Measurements from ENCODE around the gene SIL1.

The SIL1 gene

DNA sequence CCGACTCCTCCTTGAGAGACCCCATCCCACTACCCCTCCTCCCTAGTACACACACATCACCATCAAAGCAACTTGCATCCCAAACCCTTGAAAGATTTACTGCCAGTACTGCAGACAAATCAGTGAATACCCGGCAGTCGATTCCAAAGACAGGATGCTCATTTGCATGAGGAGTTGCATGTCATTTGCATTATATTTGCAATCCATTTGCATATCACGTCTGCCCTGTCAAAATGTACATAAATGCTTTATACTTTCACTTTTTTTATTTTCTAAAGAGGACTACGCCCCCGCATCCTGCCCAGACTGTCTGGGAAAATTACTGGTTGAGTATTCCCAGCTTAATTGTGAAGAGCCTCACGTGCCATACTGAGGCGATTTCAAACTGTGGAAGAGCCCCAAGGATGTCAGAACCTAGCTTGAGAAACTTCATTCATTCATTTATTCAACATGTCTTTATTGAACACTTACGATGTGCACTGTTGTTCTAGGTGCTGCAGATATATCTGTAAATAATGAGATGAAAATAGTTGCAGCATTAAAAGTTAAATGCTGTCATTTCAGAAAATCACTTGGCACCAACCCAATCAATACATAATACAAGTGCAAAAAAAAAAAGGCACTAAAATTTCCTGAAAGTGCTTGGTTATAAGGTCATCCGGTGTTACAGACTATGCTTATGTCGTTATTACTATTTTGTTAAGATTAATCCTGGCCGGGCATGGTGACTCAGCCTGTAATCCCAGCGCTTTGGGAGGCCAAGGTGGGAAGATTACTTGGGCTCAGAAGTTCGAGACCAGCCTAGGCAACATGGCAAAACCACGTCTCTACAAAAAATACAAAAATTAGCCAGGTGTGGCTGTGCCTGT lies 17.2 kb upstream of the SIL1 start:
- Histone ChIP-seq H3K4me1 (ENCODE audit: insufficient read depth, low read length) (peaks cover 5% of the 10 kb centered on the region), H3K27me3 (ENCODE audit: insufficient read depth, low read length) (no peaks in the 10 kb centered on the region), H3K9me3 (ENCODE audit: low read length) (no peaks in the 10 kb centered on the region), H2AFZ (ENCODE audit: low read depth, low read length) (no peak overlapping the region), H3K4me3 (ENCODE audit: low read length) (no peak overlapping the region), H3K36me3 (ENCODE audit: insufficient read depth, low read length) (no peaks in the 10 kb centered on the region)

DNA sequence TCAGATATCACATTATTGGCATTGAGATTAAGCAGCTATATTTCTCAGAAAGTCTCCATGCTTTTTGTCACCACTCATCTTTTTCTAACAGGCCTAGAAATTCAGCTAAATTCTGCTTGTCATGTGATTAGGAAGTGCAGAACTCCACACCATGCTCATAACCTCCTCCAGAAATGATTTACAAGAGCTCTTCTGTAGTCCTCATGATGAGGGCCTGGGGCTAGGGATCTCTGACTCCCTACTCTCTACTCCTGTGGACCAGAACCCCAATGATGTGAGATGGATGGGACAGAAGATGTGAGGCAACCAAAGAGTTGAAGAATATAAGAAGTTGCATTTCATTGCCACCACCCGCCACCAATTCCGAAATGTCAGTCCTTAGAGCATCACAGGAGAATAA lies 16.5 kb upstream of the SIL1 start:
- H3K36me3 ChIP-seq (ENCODE audit: insufficient read depth, low read length) = no peaks in the 10 kb centered on the region
- no peaks in the 10 kb centered on the region for H3K27me3 ChIP-seq (ENCODE audit: insufficient read depth, low read length)
- H2AFZ ChIP-seq (ENCODE audit: low read depth, low read length) = no peak overlapping the region
- no peak overlapping the region for H3K4me3 ChIP-seq (ENCODE audit: low read length)
- H3K9me3 ChIP-seq (ENCODE audit: low read length) = no peaks in the 10 kb centered on the region
- H3K4me1 ChIP-seq (ENCODE audit: insufficient read depth, low read length) = peaks cover 5% of the 10 kb centered on the region

DNA sequence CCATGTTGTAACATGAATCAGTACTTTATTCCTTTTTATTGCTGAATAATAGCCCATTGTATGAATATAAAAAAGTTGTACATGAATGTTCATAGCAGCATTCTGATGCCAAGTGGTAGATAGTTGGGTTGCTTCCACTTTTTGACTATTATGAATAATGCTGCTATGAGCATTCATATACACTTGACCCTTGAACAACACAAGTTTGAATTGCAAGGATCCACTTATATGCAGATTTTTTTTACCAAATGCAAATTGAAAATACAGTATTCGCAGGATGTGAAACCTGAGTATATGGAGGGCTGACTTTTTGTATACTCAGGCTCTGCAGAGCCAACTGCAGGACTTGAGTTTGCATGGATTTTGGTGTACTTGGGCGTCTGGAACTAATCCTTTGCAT lies 14.7 kb upstream of the SIL1 start:
- no peaks in the 10 kb centered on the region for H3K27me3 ChIP-seq (ENCODE audit: insufficient read depth, low read length)
- H3K4me1 ChIP-seq (ENCODE audit: insufficient read depth, low read length) = peaks cover 5% of the 10 kb centered on the region
- H3K4me3 ChIP-seq (ENCODE audit: low read length) = no peak overlapping the region
- no peaks in the 10 kb centered on the region for H3K9me3 ChIP-seq (ENCODE audit: low read length)
- H2AFZ ChIP-seq (ENCODE audit: low read depth, low read length) = no peak overlapping the region
- no peaks in the 10 kb centered on the region for H3K36me3 ChIP-seq (ENCODE audit: insufficient read depth, low read length)

DNA sequence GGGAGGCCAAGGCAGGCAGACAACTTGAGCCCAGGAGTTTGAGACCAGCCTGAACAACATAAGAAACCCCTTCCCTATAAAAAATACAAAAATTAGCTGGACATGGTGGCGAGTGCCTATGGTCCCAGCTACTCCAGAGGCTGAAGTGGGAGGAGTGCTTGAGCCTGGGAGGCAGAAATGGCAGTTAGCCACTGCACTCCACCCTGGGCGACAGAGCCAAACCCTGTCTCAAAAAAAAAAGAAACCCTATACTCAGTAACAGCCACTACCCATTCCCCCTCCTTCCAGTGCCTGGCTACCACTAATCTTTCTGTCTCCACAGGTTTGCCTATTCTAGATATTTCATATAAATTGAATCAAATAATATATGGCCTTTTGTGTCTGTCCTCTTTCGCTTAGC lies 14.3 kb upstream of the SIL1 start:
- Histone ChIP-seq H3K27me3 (ENCODE audit: insufficient read depth, low read length) (no peaks in the 10 kb centered on the region), H3K9me3 (ENCODE audit: low read length) (no peaks in the 10 kb centered on the region), H3K4me1 (ENCODE audit: insufficient read depth, low read length) (peaks cover 5% of the 10 kb centered on the region), H2AFZ (ENCODE audit: low read depth, low read length) (no peak overlapping the region), H3K36me3 (ENCODE audit: insufficient read depth, low read length) (no peaks in the 10 kb centered on the region), H3K4me3 (ENCODE audit: low read length) (no peak overlapping the region)

DNA sequence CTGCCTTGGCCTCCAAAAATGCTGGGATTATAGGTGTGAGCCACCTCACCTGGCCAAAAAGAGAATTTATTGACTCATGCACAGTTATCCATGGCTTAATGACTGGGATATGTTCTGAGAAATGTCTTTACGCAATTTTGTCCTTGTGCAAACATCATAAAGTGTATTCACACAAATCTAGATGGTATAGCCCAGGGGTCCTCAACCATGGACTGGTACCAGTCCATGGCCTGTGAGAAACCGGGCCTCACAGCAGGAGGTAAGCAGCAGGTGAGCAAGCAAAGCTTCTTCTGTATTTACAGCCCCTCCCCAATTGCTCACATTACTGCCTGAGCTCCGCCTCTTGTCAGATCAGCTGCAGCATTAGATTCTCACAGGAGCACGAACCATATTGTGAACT lies 12.4 kb upstream of the SIL1 start:
- peaks cover 5% of the 10 kb centered on the region for H3K4me1 ChIP-seq (ENCODE audit: insufficient read depth, low read length)
- H3K36me3 ChIP-seq (ENCODE audit: insufficient read depth, low read length) = no peaks in the 10 kb centered on the region
- no peaks in the 10 kb centered on the region for H3K9me3 ChIP-seq (ENCODE audit: low read length)
- H2AFZ ChIP-seq (ENCODE audit: low read depth, low read length) = no peak overlapping the region
- H3K27me3 ChIP-seq (ENCODE audit: insufficient read depth, low read length) = peaks cover 3% of the 10 kb centered on the region
- H3K4me3 ChIP-seq (ENCODE audit: low read length) = no peak overlapping the region

DNA sequence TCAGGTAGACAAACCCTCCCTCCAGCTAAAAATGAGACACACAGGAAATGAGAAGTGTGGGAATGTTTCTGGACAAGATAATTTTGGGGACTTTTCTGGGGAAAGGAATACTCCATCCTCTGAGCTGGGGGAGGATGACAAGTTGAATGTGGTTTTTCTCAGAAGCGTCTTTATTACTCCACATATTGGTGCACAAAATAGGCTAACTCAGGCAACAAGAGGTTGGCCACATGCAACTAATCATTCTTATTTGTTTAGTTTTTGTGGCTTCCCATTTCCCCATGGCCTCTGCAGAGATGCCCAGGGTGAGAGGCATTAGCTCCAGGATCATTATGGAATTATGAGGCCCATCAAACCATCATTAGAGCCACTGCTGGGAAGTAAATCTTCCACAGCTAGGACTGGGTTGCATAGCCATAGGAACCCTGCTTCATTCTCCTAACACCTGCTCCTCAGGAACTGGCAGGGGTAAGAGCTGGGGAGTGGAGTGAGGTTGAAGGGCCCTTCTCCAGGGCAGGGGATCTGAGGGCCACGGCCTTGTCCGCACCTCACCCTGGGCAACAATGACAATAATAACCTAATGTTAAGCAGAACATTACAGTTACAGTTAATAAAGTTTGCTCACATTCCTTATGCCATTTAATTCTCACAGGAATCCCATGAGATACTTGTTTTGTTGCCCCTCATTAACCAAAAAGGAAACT lies 9.3 kb upstream of the SIL1 start:
- no peaks in the 10 kb centered on the region for H3K36me3 ChIP-seq (ENCODE audit: insufficient read depth, low read length)
- no peak overlapping the region for H3K4me3 ChIP-seq (ENCODE audit: low read length)
- no peaks in the 10 kb centered on the region for H3K4me1 ChIP-seq (ENCODE audit: insufficient read depth, low read length)
- H3K27me3 ChIP-seq (ENCODE audit: insufficient read depth, low read length) = peaks cover 3% of the 10 kb centered on the region
- no peak overlapping the region for H2AFZ ChIP-seq (ENCODE audit: low read depth, low read length)
- no peaks in the 10 kb centered on the region for H3K9me3 ChIP-seq (ENCODE audit: low read length)

DNA sequence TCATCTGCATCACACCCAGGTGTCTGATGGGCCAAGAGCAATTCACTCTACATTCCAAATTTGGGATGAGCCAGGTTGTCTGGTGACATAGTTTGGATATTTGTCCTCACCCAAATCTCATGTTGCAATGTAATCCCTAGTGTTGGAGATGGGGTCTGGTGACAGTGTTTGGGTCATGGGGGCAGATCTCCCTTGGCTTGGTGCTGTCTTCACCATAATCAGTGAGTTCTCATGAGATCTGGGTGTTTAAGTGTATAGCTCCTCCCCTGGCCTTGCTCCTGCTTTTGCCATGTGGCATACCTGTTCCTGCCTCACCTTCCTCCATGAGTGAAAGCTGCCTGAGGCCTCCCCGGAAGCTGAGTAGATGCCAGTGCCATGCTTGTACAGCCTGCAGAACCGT lies 7.4 kb upstream of the SIL1 start:
- H3K4me3 ChIP-seq (ENCODE audit: low read length) = no peak overlapping the region
- no peaks in the 10 kb centered on the region for H3K4me1 ChIP-seq (ENCODE audit: insufficient read depth, low read length)
- H2AFZ ChIP-seq (ENCODE audit: low read depth, low read length) = no peak overlapping the region
- no peaks in the 10 kb centered on the region for H3K36me3 ChIP-seq (ENCODE audit: insufficient read depth, low read length)
- peaks cover 3% of the 10 kb centered on the region for H3K27me3 ChIP-seq (ENCODE audit: insufficient read depth, low read length)
- no peaks in the 10 kb centered on the region for H3K9me3 ChIP-seq (ENCODE audit: low read length)

DNA sequence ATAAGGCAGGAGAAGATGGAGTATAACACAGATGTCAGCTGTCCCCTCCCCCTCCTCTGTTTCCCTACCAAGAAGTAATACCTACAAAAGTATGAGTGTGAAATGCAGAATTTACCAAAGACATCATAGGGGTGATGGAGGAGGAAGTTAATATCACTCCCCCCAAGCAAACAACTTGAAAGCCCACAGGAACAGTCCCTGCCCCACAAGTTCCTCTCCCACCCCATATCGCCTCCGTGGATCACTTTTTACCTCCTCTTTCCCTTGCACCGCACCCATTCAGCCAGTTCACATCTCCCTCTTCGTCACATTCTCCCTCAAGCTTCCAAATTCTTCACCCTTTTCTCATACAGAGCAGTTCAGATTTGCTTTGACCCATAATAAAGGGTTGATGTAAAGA lies 7.0 kb upstream of the SIL1 start:
- no peaks in the 10 kb centered on the region for H3K36me3 ChIP-seq (ENCODE audit: insufficient read depth, low read length)
- no peaks in the 10 kb centered on the region for H3K4me1 ChIP-seq (ENCODE audit: insufficient read depth, low read length)
- H3K27me3 ChIP-seq (ENCODE audit: insufficient read depth, low read length) = peaks cover 3% of the 10 kb centered on the region
- H3K9me3 ChIP-seq (ENCODE audit: low read length) = no peaks in the 10 kb centered on the region
- no peak overlapping the region for H3K4me3 ChIP-seq (ENCODE audit: low read length)
- H2AFZ ChIP-seq (ENCODE audit: low read depth, low read length) = no peak overlapping the region

DNA sequence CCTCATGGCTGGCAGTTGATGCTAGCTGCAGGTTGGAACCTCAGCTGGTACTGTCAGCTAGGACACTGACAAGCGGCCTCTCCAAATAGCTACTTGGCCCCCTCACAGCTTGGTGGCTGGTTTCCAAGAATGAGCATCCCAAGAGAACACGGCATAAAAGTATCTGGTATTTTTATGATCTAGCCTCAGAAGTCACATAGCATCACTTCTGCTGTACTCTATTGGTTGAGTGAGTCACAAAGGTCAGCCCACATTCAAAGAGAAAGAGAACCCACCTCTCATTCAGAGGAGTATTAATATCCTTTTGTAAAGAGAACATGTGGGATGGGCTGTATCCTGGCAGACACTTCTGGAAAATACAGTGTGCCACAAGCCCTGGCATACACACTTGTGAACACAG lies 6.0 kb upstream of the SIL1 start:
- Histone ChIP-seq H3K4me3 (ENCODE audit: low read length) (no peak overlapping the region), H3K4me1 (ENCODE audit: insufficient read depth, low read length) (no peaks in the 10 kb centered on the region), H3K27me3 (ENCODE audit: insufficient read depth, low read length) (peaks cover 3% of the 10 kb centered on the region), H2AFZ (ENCODE audit: low read depth, low read length) (no peak overlapping the region), H3K9me3 (ENCODE audit: low read length) (no peaks in the 10 kb centered on the region), H3K36me3 (ENCODE audit: insufficient read depth, low read length) (no peaks in the 10 kb centered on the region)

DNA sequence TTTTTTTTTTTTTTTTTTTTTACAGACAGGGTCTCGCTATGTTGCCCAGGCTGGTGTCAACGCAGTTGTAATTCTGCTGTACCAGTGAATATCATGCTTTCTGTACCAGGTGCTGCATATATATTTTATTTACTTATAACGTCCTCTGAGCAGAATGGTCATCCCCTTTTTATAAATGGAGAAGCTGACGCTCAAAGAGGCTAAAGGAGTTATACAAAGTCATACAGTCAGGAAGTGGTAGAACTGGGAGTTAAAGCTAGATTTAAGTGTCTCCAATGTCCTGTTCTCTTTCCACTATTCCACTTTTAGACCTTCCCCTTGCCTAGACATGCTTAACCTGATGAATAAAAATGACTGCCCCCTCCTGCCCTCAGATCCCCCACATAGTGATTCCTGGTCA lies 1.2 kb upstream of the SIL1 start:
- Histone ChIP-seq H3K27me3 (ENCODE audit: insufficient read depth, low read length) (no peaks in the 10 kb centered on the region), H3K36me3 (ENCODE audit: insufficient read depth, low read length) (peaks cover 5% of the 10 kb centered on the region), H3K9me3 (ENCODE audit: low read length) (no peaks in the 10 kb centered on the region), H2AFZ (ENCODE audit: low read depth, low read length) (no peak overlapping the region), H3K4me1 (ENCODE audit: insufficient read depth, low read length) (peaks cover 10% of the 10 kb centered on the region), H3K4me3 (ENCODE audit: low read length) (no peak overlapping the region)

DNA sequence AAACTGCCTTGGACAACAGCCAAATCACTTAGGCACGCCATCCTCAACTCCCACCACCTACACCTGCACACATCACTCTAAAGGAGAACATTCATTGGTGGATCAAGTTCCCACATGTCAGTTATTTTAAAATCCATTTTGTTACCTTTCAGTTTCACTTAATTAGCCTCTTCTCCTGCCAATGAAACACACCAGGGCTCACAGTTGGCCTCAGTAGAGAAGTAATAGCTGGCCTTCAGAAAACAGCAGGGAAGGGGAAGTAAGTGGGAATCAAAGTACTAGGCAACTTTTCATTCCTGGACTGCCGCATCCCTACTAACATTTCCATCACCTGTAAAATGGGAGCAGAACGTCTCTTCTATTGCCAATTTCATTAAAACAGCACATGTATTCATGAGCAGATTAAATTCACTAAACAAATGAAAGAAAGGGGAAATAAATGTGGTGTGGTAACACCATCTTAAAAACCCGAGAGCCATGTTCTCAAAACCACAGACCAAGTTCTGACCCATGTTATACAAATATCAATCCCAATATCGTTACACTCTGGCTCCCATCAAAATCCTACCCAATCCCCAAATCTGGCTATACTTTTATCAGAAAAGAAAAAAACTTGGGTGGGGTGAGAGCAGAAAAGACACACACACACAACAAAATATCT lies 1.7 kb downstream of the SIL1 start:
- H3K27me3 ChIP-seq (ENCODE audit: insufficient read depth, low read length) = no peaks in the 10 kb centered on the region
- peaks cover 7% of the 10 kb centered on the region for H3K36me3 ChIP-seq (ENCODE audit: insufficient read depth, low read length)
- peaks cover 10% of the 10 kb centered on the region for H3K4me1 ChIP-seq (ENCODE audit: insufficient read depth, low read length)
- no peak overlapping the region for H3K4me3 ChIP-seq (ENCODE audit: low read length)
- H3K9me3 ChIP-seq (ENCODE audit: low read length) = peaks cover 2% of the 10 kb centered on the region
- H2AFZ ChIP-seq (ENCODE audit: low read depth, low read length) = no peak overlapping the region

DNA sequence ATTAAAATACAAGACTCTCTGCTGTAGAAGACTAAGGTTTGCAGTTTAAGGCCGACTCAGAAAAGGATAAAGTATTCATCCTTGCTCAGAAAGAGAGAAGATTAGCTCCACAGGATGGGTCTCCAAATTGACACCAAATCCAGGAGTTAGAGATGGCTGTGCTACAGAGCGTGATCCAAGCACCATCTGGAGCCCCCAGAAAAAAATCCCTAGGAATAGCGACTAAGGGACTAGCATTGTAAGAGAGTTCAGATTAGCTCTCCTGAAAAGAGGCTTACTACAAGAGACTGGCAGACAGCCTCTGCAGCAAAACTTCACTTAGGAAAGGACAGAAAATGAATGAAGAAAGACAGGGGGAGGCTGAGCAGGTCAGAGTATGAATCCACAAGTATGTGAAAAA lies 3.7 kb downstream of the SIL1 start:
- H2AFZ ChIP-seq (ENCODE audit: low read depth, low read length) = no peak overlapping the region
- peaks cover 10% of the 10 kb centered on the region for H3K4me1 ChIP-seq (ENCODE audit: insufficient read depth, low read length)
- H3K36me3 ChIP-seq (ENCODE audit: insufficient read depth, low read length) = peaks cover 7% of the 10 kb centered on the region
- H3K9me3 ChIP-seq (ENCODE audit: low read length) = peaks cover 2% of the 10 kb centered on the region
- no peak overlapping the region for H3K4me3 ChIP-seq (ENCODE audit: low read length)
- H3K27me3 ChIP-seq (ENCODE audit: insufficient read depth, low read length) = no peaks in the 10 kb centered on the region

DNA sequence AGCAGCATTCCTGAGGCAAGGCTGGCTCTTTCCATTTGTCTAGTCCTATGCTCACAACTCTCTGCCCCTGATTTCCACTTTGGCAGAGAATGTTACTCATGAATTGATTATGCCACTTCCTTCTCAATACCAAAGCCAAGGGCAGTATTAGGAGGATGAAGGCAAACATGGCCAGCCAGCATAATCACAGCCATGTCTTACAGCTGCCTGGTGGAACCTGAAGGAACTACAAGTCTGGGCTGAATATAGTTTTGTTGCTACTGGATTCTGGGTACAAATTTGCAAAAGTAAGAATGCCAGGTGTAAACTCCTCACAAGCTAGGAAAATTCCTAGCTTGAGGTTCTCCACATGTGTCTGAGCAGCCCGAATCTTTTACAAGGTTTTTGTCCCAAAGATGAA lies 4.2 kb downstream of the SIL1 start:
- peaks cover 10% of the 10 kb centered on the region for H3K4me1 ChIP-seq (ENCODE audit: insufficient read depth, low read length)

More for the DNA sequence above, 4.2 kb downstream of the SIL1 start:
- H3K4me3 ChIP-seq (ENCODE audit: low read length) = no peak overlapping the region
- no peaks in the 10 kb centered on the region for H3K27me3 ChIP-seq (ENCODE audit: insufficient read depth, low read length)
- H2AFZ ChIP-seq (ENCODE audit: low read depth, low read length) = no peak overlapping the region
- peaks cover 7% of the 10 kb centered on the region for H3K36me3 ChIP-seq (ENCODE audit: insufficient read depth, low read length)
- peaks cover 2% of the 10 kb centered on the region for H3K9me3 ChIP-seq (ENCODE audit: low read length)
